DMS114 treated with DMSO at 0.1 percent for 48 hours (cell line): ENCODE results near the gene CRY1.
A peak's percentile ranks its signal among the peaks of the same experiment; 100 is the strongest.

Source experiments
- DNase-seq: peaks from one replicate; lab custom pipeline; 2025; ENCODE audit not compliant: unreplicated experiment; lab: John Stamatoyannopoulos, UW

CRY1 gene

GRCh38 chr12:106971065-106971464 is 122.3 kb downstream of the CRY1 start:
- DNase-seq: no peak

- DNase-seq: no peak
These were observed 128.8 kb downstream of the CRY1 start for GRCh38 chr12:106964526-106964925.

GRCh38 chr12:106962286-106962685 is 131.1 kb downstream of the CRY1 start:
- no peak for DNase-seq

GRCh38 chr12:106960443-106960842 is 132.9 kb downstream of the CRY1 start:
- DNase-seq: no peak

GRCh38 chr12:106957583-106957982 is 135.8 kb downstream of the CRY1 start:
- no peak for DNase-seq

GRCh38 chr12:106956048-106956578 is 137.2 kb downstream of the CRY1 start:
- DNase-seq: no peak

GRCh38 chr12:106955377-106956047 is 137.8 kb downstream of the CRY1 start, which contains the start of gene TMEM263:
TSS of gene TMEM263 (plus strand) at chr12:106955907. CDS start at chr12:106967117, 11,210 bp downstream.
- peak; percentile 94 for DNase-seq

GRCh38 chr12:106954462-106955376 is 138.6 kb downstream of the CRY1 start:
- DNase-seq: peak; percentile 49

GRCh38 chr12:106953352-106954250 is 139.7 kb downstream of the CRY1 start:
- no peak for DNase-seq

GRCh38 chr12:106950591-106950990 is 142.8 kb downstream of the CRY1 start:
- DNase-seq: no peak

GRCh38 chr12:106947461-106947860 is 145.9 kb downstream of the CRY1 start:
- DNase-seq: no peak

- no peak for DNase-seq
These were observed 148.0 kb downstream of the CRY1 start for GRCh38 chr12:106945261-106945851.

GRCh38 chr12:106942775-106943174 is 150.6 kb downstream of the CRY1 start:
- no peak for DNase-seq

GRCh38 chr12:106941481-106942156 is 151.7 kb downstream of the CRY1 start:
- DNase-seq: no peak
